GM12891 (cell line): ENCODE measurements around the gene ASPA.

ENCODE experiments used
- DNase-seq: peaks from one replicate; pipeline ENCODE4 v3.0.0; 2011; ENCODE audit warnings: low spot score; ENCODE audit not compliant: insufficient read length
- FAIRE-seq: peaks from 2 replicates; lab custom pipeline; 2011; peaks lifted over from hg19 to GRCh38; lab: Jason Lieb, UNC
- PAX5 ChIP-seq: IDR thresholded peaks from 2 replicates; pipeline ENCODE4 v1.6.1; 2011; ENCODE audit warnings: low read length, moderate library complexity, mild to moderate bottlenecking; ENCODE audit not compliant: insufficient read depth, severe bottlenecking
- POLR2A ChIP-seq: IDR thresholded peaks from 2 replicates; pipeline ENCODE4 v1.6.1; 2011; ENCODE audit warnings: low read depth, low read length, control low read depth
- POLR2AphosphoS5 ChIP-seq: IDR thresholded peaks from 2 replicates; pipeline ENCODE4 v1.6.1; 2011; ENCODE audit warnings: low read depth, low read length, control low read depth
- POU2F2 ChIP-seq: IDR thresholded peaks from 2 replicates; pipeline ENCODE4 v1.6.1; 2011; ENCODE audit warnings: low read depth, mild to moderate bottlenecking, control low read depth, low read length, moderate library complexity
- SPI1 ChIP-seq: IDR thresholded peaks from 2 replicates; pipeline ENCODE4 v1.6.1; 2011; ENCODE audit warnings: low read depth, low read length, control low read depth
- TAF1 ChIP-seq: IDR thresholded peaks from 2 replicates; pipeline ENCODE4 v1.6.1; 2011; ENCODE audit warnings: low read depth, low read length, control low read depth

The ASPA gene

GRCh38 chr17:3524024-3524423 is 48.2 kb downstream of the ASPA start:
- TF ChIP-seq POLR2A = no peak
- TF ChIP-seq POLR2AphosphoS5 = no peak
- TF ChIP-seq POU2F2 = no peak
- no peak for TF ChIP-seq TAF1
- no peak for TF ChIP-seq PAX5
- TF ChIP-seq SPI1 = no peak
- DNase-seq (no peak), FAIRE-seq (no peak)

- no peak for FAIRE-seq
- DNase-seq = no peak
- TF ChIP-seq SPI1 (no peak), POLR2A (no peak), PAX5 (no peak), TAF1 (no peak), POLR2AphosphoS5 (no peak), POU2F2 (no peak)
Measured at GRCh38 chr17:3526491-3526890, 50.7 kb downstream of the ASPA start.

GRCh38 chr17:3526971-3527370 is 51.2 kb downstream of the ASPA start:
- DNase-seq (no peak), FAIRE-seq (no peak)
- no peak for TF ChIP-seq SPI1
- no peak for TF ChIP-seq PAX5
- TF ChIP-seq POLR2A = no peak
- no peak for TF ChIP-seq TAF1
- no peak for TF ChIP-seq POU2F2
- no peak for TF ChIP-seq POLR2AphosphoS5

GRCh38 chr17:3527468-3527867 is 51.7 kb downstream of the ASPA start:
- TF ChIP-seq PAX5 = no peak
- no peak for TF ChIP-seq POLR2AphosphoS5
- no peak for TF ChIP-seq POLR2A
- no peak for TF ChIP-seq POU2F2
- TF ChIP-seq TAF1 = no peak
- TF ChIP-seq SPI1 = no peak
- no peak for DNase-seq
- FAIRE-seq = no peak

- TF ChIP-seq POLR2AphosphoS5 (no peak), TAF1 (no peak), POU2F2 (no peak), POLR2A (no peak), PAX5 (no peak), SPI1 (no peak)
- FAIRE-seq (no peak), DNase-seq (no peak)
Measured at GRCh38 chr17:3527896-3528295, 52.1 kb downstream of the ASPA start.

GRCh38 chr17:3528403-3528851 is 52.6 kb downstream of the ASPA start:
- TF ChIP-seq PAX5 (no peak), POLR2A (no peak), TAF1 (no peak), SPI1 (no peak), POU2F2 (no peak), POLR2AphosphoS5 (no peak)
- FAIRE-seq (no peak), DNase-seq (no peak)

- DNase-seq (no peak), FAIRE-seq (no peak)
- TF ChIP-seq POLR2A = no peak
- no peak for TF ChIP-seq SPI1
- no peak for TF ChIP-seq POU2F2
- no peak for TF ChIP-seq TAF1
- no peak for TF ChIP-seq POLR2AphosphoS5
- no peak for TF ChIP-seq PAX5
Measured at GRCh38 chr17:3528880-3529511, 53.2 kb downstream of the ASPA start.

GRCh38 chr17:3529817-3530741 is 54.3 kb downstream of the ASPA start:
- no peak for FAIRE-seq
- TF ChIP-seq POLR2A = no peak
- TF ChIP-seq PAX5 = no peak
- no peak for TF ChIP-seq SPI1
- no peak for TF ChIP-seq POU2F2
- TF ChIP-seq TAF1 = no peak
- TF ChIP-seq POLR2AphosphoS5 = no peak

GRCh38 chr17:3531266-3532101 is 55.7 kb downstream of the ASPA start:
- TF ChIP-seq PAX5 = no peak
- no peak for TF ChIP-seq POU2F2
- TF ChIP-seq TAF1 = no peak
- TF ChIP-seq SPI1 = no peak
- no peak for TF ChIP-seq POLR2A
- TF ChIP-seq POLR2AphosphoS5 = no peak
- FAIRE-seq = no peak
- DNase-seq = no peak

More at GRCh38 chr17:3529817-3530741, 54.3 kb downstream of the ASPA start:
- DNase-seq = no peak
